Inferior parietal cortex (tissue), 1 donor: ENCODE measurements around the gene DCXR.

Experiments
- DNase-seq: peaks from one replicate; pipeline ENCODE4 v3.0.0-alpha.2; 2016; ENCODE audit errors: extremely low spot score

Gene DCXR

GRCh38 chr17:82037092-82037888, at the start of gene DCXR:
Gene DCXR (minus strand): TSS chr17:82037697. CDS start chr17:82037682, 15 bp downstream.
- DNase-seq, result peak; percentile 92

- DNase-seq, result no peak
Measured at GRCh38 chr17:82085931-82086764, 48.7 kb upstream of the DCXR start.

- no peak for DNase-seq
Measured at GRCh38 chr17:82085031-82085861, 47.7 kb upstream of the DCXR start.

GRCh38 chr17:82084373-82085030, 47.0 kb upstream of the DCXR start:
- DNase-seq, result no peak

- DNase-seq, result no peak
Measured at GRCh38 chr17:82083533-82084359, 46.2 kb upstream of the DCXR start.

- DNase-seq, result no peak
Measured at GRCh38 chr17:82083009-82083408, 45.5 kb upstream of the DCXR start.

- DNase-seq, result no peak
Measured at GRCh38 chr17:82082456-82082855, 45.0 kb upstream of the DCXR start.

- no peak for DNase-seq
Measured at GRCh38 chr17:82081966-82082365, 44.5 kb upstream of the DCXR start.

- no peak for DNase-seq
Measured at GRCh38 chr17:82081546-82081945, 44.0 kb upstream of the DCXR start.

GRCh38 chr17:82080789-82081464, 43.4 kb upstream of the DCXR start:
- DNase-seq, result no peak

- no peak for DNase-seq
Measured at GRCh38 chr17:82080048-82080788, 42.7 kb upstream of the DCXR start.

GRCh38 chr17:82079001-82079677, 41.6 kb upstream of the DCXR start:
- DNase-seq, result no peak

GRCh38 chr17:82078433-82078832, 40.9 kb upstream of the DCXR start:
- no peak for DNase-seq

- peak; percentile 29 for DNase-seq
Measured at GRCh38 chr17:82077617-82078358, 40.3 kb upstream of the DCXR start.

GRCh38 chr17:82076785-82077591, 39.5 kb upstream of the DCXR start:
- no peak for DNase-seq

- DNase-seq, result no peak
Measured at GRCh38 chr17:82076018-82076784, 38.7 kb upstream of the DCXR start.
